ENCODE measurements around the gene CCDC107. TPM values are rescaled to one million over a fixed set of nuclear protein-coding genes. Genes with fewer than 3 reads are reported as not detected.

CCDC107 gene
- total and polyA plus RNA-seq, 9 donors: 14.6 to 29.8 (median 17.9) TPM

DNA sequence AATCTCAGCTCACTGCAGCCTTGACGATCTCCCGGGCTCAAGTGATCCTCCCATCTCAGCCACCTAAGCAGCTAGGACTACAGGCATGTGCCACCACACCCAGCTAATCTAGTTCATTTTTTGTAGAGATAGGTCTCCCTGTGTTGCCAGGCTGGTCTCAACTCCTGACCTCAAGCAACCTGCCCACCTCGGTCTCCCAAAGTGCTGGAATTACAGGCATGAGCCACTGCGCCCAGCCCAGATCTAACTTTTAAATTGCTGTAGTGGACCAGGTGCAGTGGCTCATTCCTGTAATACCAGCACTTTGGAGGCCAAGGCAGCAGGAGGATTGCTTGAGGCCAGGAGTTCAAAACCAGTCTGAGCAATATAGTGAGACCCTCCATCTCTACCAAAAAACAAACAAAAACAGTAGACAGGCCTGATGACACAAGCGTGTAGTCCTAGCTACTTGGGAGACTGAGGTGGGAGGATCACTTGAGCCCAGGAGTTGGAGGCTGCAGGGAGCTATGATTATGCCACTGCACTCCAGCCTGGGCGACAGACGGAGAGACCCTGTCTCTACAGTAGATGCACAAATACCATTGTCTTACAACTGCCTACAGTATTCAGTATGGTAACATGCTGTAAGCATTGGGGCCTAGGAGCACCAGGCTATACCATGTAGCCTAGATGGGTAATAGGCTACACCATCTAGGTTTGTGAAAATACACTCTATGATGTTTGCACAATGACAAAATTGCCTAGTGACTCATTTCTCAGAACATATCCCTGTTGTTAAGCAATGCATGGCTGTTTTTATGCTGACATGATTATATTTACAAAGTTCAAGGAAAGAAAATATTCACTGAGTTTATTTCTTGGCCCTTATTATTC is 5.9 kb upstream of the CCDC107 start:
- TF ChIP-seq EP300 (IDR thresholded peaks at IDR 0.05): no peak
- no peak for TF ChIP-seq POLR2A (IDR thresholded peaks at IDR 0.05)
- TF ChIP-seq, protein P1, sequence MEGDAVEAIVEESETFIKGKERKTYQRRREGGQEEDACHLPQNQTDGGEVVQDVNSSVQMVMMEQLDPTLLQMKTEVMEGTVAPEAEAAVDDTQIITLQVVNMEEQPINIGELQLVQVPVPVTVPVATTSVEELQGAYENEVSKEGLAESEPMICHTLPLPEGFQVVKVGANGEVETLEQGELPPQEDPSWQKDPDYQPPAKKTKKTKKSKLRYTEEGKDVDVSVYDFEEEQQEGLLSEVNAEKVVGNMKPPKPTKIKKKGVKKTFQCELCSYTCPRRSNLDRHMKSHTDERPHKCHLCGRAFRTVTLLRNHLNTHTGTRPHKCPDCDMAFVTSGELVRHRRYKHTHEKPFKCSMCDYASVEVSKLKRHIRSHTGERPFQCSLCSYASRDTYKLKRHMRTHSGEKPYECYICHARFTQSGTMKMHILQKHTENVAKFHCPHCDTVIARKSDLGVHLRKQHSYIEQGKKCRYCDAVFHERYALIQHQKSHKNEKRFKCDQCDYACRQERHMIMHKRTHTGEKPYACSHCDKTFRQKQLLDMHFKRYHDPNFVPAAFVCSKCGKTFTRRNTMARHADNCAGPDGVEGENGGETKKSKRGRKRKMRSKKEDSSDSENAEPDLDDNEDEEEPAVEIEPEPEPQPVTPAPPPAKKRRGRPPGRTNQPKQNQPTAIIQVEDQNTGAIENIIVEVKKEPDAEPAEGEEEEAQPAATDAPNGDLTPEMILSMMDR (IDR thresholded peaks at IDR 0.05): no peak
- Histone ChIP-seq H3K4me1 (ENCODE audit: insufficient read depth) (peaks cover 1% of the 10 kb centered on the region), H3K27me3 (no peaks in the 10 kb centered on the region), H3K9me3 (no peaks in the 10 kb centered on the region), H3K4me3 (no peak overlapping the region), H3K36me3 (no peaks in the 10 kb centered on the region), H3K27ac (no peak overlapping the region)
- no peak for DNase-seq
- 70 to 79% (median 76%) methylated on average over 7 of the region's 7 CpGs for WGBS, 3 donors
- intact Hi-C loops (cut with DNase I): loop anchor here in 1 of 4 donors (5.0 to 10.0 kb wide), 2 partner anchors 157 to 180 kb away; partner anchors contain the start of gene RUSC2

DNA sequence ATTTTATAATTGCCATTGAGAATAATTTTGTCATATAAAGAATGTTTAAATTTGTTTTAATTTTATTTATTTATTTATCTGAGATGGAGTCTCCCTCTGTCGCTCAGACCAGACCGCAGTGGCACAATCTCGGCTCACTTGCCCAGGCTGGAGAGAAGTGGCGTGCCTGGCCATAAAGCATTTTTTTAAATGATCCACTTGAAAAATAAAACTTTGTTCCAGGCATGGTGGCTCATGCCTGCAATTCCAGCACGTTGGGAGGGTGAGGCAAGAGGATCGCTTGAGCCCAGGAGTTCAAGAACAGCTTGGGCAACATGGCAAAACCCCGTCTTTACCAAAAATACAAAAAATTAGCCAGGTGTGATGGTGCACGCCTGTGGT is 5.3 kb upstream of the CCDC107 start:
- H3K36me3 ChIP-seq: no peaks in the 10 kb centered on the region
- H3K9me3 ChIP-seq: no peaks in the 10 kb centered on the region
- no peaks in the 10 kb centered on the region for H3K4me1 ChIP-seq (ENCODE audit: insufficient read depth)
- H3K4me3 ChIP-seq: no peak overlapping the region
- 84 to 88% (median 86%) methylated on average over 8 of the region's 8 CpGs for WGBS, 3 donors
- intact Hi-C loops (cut with DNase I): loop anchor here in 1 of 4 donors (5.0 to 10.0 kb wide), 2 partner anchors 158 to 179 kb away; partner anchors contain the start of gene RUSC2
- no peak for DNase-seq
- H3K27me3 ChIP-seq: no peaks in the 10 kb centered on the region
- TF ChIP-seq, protein P1 (IDR thresholded peaks at IDR 0.05): no peak
- TF ChIP-seq EP300 (IDR thresholded peaks at IDR 0.05) (no peak), POLR2A (IDR thresholded peaks at IDR 0.05) (no peak)
- H3K27ac ChIP-seq: no peak overlapping the region

GRCh38 chr9:35653611-35654010 is 4.5 kb upstream of the CCDC107 start:
- DNase-seq: no peak
- Histone ChIP-seq H3K4me3 (no peak overlapping the region), H3K9me3 (no peaks in the 10 kb centered on the region), H3K36me3 (no peaks in the 10 kb centered on the region), H3K27ac (no peak overlapping the region), H3K27me3 (no peaks in the 10 kb centered on the region), H3K4me1 (ENCODE audit: insufficient read depth) (no peaks in the 10 kb centered on the region)
- intact Hi-C loops (cut with DNase I): loop anchor here in 1 of 4 donors (5.0 to 10.0 kb wide), 2 partner anchors 159 to 179 kb away; partner anchors contain the start of gene RUSC2
- no peak for TF ChIP-seq EP300 (IDR thresholded peaks at IDR 0.05)
- 85 to 90% (median 88%) methylated on average over 2 of the region's 2 CpGs for WGBS, 3 donors

GRCh38 chr9:35656348-35656747 is 1.7 kb upstream of the CCDC107 start:
- WGBS, 3 donors: 68 to 84% (median 76%) methylated on average over 17 of the region's 17 CpGs
- intact Hi-C loops (cut with DNase I): loop anchor here in 2 of 4 donors (5.0 to 10.0 kb wide), 3 partner anchors 36 to 162 kb away; partner anchors contain the start of gene RUSC2 (in 1 of the 2)
- no peak overlapping the region for H3K27ac ChIP-seq

More at GRCh38 chr9:35656348-35656747, 1.7 kb upstream of the CCDC107 start:
- H3K9me3 ChIP-seq: no peaks in the 10 kb centered on the region
- H3K36me3 ChIP-seq: no peaks in the 10 kb centered on the region
- H3K4me1 ChIP-seq (ENCODE audit: insufficient read depth): no peaks in the 10 kb centered on the region
- no peak for TF ChIP-seq POLR2A (IDR thresholded peaks at IDR 0.05)
- TF ChIP-seq, protein P1 (IDR thresholded peaks at IDR 0.05): no peak
- TF ChIP-seq EP300 (IDR thresholded peaks at IDR 0.05): no peak
- no peaks in the 10 kb centered on the region for H3K27me3 ChIP-seq
- H3K4me3 ChIP-seq: no peak overlapping the region
- DNase-seq: no peak

Data from ovary (tissue), 9 donors.